ENCODE results near the gene XXYLT1.

Gene XXYLT1

GRCh38 chr3:195033531-195034091, 237.3 kb downstream of the XXYLT1 start:
- ChIA-PET POLR2A (no interaction called here), CTCF (no interaction called here)
- no peak for TF ChIP-seq ZNF384 (IDR thresholded peaks at IDR 0.05)
- TF ChIP-seq TARDBP (IDR thresholded peaks at IDR 0.05), result no peak
- no peak for TF ChIP-seq PKNOX1 (IDR thresholded peaks at IDR 0.05)
- no peak for TF ChIP-seq BHLHE40 (IDR thresholded peaks at IDR 0.05; ENCODE audit: borderline replicate concordance)
- no peak for TF ChIP-seq LEF1 (IDR thresholded peaks at IDR 0.05; ENCODE audit: borderline replicate concordance)
- no peak for TF ChIP-seq FOXK2 (IDR thresholded peaks at IDR 0.05)
- TF ChIP-seq ARNT (IDR thresholded peaks at IDR 0.05), result no peak
- no peak for TF ChIP-seq FOXM1 (IDR thresholded peaks at IDR 0.05; ENCODE audit: borderline replicate concordance)
- no peak for TF ChIP-seq SP1 (IDR thresholded peaks at IDR 0.05)
- no peak for TF ChIP-seq HDGF (IDR thresholded peaks at IDR 0.05; ENCODE audit: borderline replicate concordance)
- no peak for TF ChIP-seq FOXA1 (IDR thresholded peaks at IDR 0.05)
- TF ChIP-seq L3MBTL2 (conservative IDR thresholded peaks at IDR 0.05), result no peak
- TF ChIP-seq ELF4 (IDR thresholded peaks at IDR 0.05), result no peak
- no peak for TF ChIP-seq NFRKB (IDR thresholded peaks at IDR 0.05)
- no peak for TF ChIP-seq SUZ12 (IDR thresholded peaks at IDR 0.05)
- no peak for TF ChIP-seq CTBP1 (IDR thresholded peaks at IDR 0.05; ENCODE audit: borderline replicate concordance)
- no peak for DNase-seq (ENCODE audit: extremely low spot score)

DNA sequence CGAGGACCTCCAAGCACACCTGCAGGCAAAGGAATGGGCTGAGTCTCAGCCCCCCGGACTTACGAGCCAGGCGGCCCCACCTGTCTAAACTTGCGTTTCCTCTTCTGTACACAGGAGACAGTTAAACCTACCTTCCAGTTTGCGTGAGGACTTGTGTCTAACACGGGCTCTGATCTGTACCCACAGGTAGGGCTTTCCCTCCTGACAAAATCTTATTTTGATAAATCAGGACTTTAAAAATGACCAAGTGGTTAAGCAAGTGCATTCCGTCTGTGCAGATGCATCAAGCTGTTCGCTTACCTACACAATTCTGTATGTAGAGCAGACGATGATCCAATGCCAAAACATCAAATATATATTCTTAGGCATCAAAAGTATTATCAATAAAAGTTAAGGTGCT, 238.0 kb downstream of the XXYLT1 start:
- no peak for TF ChIP-seq BHLHE40 (IDR thresholded peaks at IDR 0.05; ENCODE audit: borderline replicate concordance)
- no peak for TF ChIP-seq L3MBTL2 (conservative IDR thresholded peaks at IDR 0.05)
- TF ChIP-seq LEF1 (IDR thresholded peaks at IDR 0.05; ENCODE audit: borderline replicate concordance), result no peak
- no peak for TF ChIP-seq CTBP1 (IDR thresholded peaks at IDR 0.05; ENCODE audit: borderline replicate concordance)
- TF ChIP-seq FOXM1 (IDR thresholded peaks at IDR 0.05; ENCODE audit: borderline replicate concordance), result no peak
- no peak for TF ChIP-seq FOXK2 (IDR thresholded peaks at IDR 0.05)
- no peak for TF ChIP-seq NFRKB (IDR thresholded peaks at IDR 0.05)
- no peak for TF ChIP-seq HDGF (IDR thresholded peaks at IDR 0.05; ENCODE audit: borderline replicate concordance)
- no peak for TF ChIP-seq PKNOX1 (IDR thresholded peaks at IDR 0.05)
- TF ChIP-seq ARNT (IDR thresholded peaks at IDR 0.05), result no peak
- no peak for TF ChIP-seq ZNF384 (IDR thresholded peaks at IDR 0.05)
- no peak for DNase-seq (ENCODE audit: extremely low spot score)
- ChIA-PET CTCF (interaction anchor here (0.6 kb wide), 1 partner anchor 1061 kb away, joined by 3 read pairs; no protein-coding TSS in a partner anchor), POLR2A (no interaction called here)

DNA sequence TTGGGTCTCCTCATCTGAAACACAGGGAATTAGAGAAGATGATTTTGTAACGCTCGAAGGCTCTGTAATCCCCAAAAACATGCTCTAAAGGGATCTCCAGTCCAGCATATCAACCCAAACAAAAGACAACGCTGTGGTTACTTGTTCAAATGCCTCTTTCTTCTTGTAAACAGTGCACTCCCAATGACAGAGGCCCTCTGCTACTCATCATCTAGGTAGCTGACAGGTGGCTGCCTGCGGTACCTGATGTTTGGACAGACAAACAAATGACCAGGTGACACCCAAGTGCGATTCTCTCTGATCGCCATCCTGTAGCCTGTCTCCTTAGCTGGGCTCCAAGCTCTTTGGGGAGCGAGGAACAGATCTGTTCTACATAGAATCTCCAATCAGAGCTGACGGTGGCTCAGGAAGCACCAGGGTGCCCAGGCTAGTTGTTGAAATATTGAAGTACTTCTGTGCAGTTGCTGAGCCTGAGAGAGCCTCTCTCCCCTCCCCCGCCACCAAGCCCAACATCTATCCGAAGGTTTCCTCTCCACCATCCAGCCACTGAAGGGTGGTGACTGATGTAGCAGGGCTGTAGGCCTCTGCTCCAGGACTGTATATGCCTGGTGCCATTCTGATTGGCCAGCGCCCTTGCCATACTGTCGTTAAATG, 238.7 kb downstream of the XXYLT1 start:
- DNase-seq (ENCODE audit: extremely low spot score), result no peak
- POLR2A ChIA-PET, result no interaction called here
- TF ChIP-seq ZNF384 (IDR thresholded peaks at IDR 0.05) (no peak), HDGF (IDR thresholded peaks at IDR 0.05; ENCODE audit: borderline replicate concordance) (no peak), TARDBP (IDR thresholded peaks at IDR 0.05) (no peak), LEF1 (IDR thresholded peaks at IDR 0.05; ENCODE audit: borderline replicate concordance) (no peak), SUZ12 (IDR thresholded peaks at IDR 0.05) (no peak), FOXA1 (IDR thresholded peaks at IDR 0.05) (no peak), FOXM1 (IDR thresholded peaks at IDR 0.05; ENCODE audit: borderline replicate concordance) (no peak)
- CTCF ChIA-PET, result interaction anchor here (0.6 kb wide), 1 partner anchor 1062 kb away, joined by 3 read pairs; no protein-coding TSS in a partner anchor

DNA sequence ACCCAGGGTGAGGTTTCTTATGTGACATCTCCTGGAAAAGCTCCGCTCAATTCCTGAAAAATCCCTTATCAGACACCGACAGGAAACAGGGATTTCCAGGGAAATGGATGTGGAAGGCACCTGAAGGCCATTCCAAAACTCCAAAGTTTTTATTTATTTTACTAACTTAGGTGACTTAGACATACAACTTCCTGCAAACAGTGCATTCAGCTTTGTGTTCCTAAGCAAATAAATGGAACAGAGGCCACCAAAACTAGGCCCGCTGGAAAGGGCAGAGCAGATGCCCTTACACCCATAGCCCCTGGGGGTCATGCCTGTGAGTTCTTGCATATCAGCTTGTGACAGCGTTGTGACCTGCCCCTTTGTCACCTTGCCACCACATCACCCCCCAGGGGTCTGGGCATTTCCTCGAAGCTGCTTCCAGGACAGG, 239.4 kb downstream of the XXYLT1 start:
- CTCF ChIA-PET, result no interaction called here
- TF ChIP-seq FOXM1 (IDR thresholded peaks at IDR 0.05; ENCODE audit: borderline replicate concordance) (no peak), BHLHE40 (IDR thresholded peaks at IDR 0.05; ENCODE audit: borderline replicate concordance) (no peak), ARNT (IDR thresholded peaks at IDR 0.05) (no peak), ZNF384 (IDR thresholded peaks at IDR 0.05) (no peak), LEF1 (IDR thresholded peaks at IDR 0.05; ENCODE audit: borderline replicate concordance) (no peak), CTBP1 (IDR thresholded peaks at IDR 0.05; ENCODE audit: borderline replicate concordance) (no peak), TARDBP (IDR thresholded peaks at IDR 0.05) (no peak), HDGF (IDR thresholded peaks at IDR 0.05; ENCODE audit: borderline replicate concordance) (no peak), SP1 (IDR thresholded peaks at IDR 0.05) (no peak), NFRKB (IDR thresholded peaks at IDR 0.05) (no peak), FOXK2 (IDR thresholded peaks at IDR 0.05) (no peak), PKNOX1 (IDR thresholded peaks at IDR 0.05) (no peak)
- no peak for DNase-seq (ENCODE audit: extremely low spot score)
- POLR2A ChIA-PET, result no interaction called here

- POLR2A ChIA-PET, result no interaction called here
- DNase-seq (ENCODE audit: extremely low spot score), result no peak
- TF ChIP-seq TARDBP (IDR thresholded peaks at IDR 0.05) (no peak), CTBP1 (IDR thresholded peaks at IDR 0.05; ENCODE audit: borderline replicate concordance) (no peak), FOXA1 (IDR thresholded peaks at IDR 0.05) (no peak), ZNF384 (IDR thresholded peaks at IDR 0.05) (no peak), SP1 (IDR thresholded peaks at IDR 0.05) (no peak), ELF4 (IDR thresholded peaks at IDR 0.05) (no peak), SUZ12 (IDR thresholded peaks at IDR 0.05) (no peak), HDGF (IDR thresholded peaks at IDR 0.05; ENCODE audit: borderline replicate concordance) (no peak), NFRKB (IDR thresholded peaks at IDR 0.05) (no peak), L3MBTL2 (conservative IDR thresholded peaks at IDR 0.05) (no peak), FOXK2 (IDR thresholded peaks at IDR 0.05) (no peak), ARNT (IDR thresholded peaks at IDR 0.05) (no peak), LEF1 (IDR thresholded peaks at IDR 0.05; ENCODE audit: borderline replicate concordance) (no peak), BHLHE40 (IDR thresholded peaks at IDR 0.05; ENCODE audit: borderline replicate concordance) (no peak), FOXM1 (IDR thresholded peaks at IDR 0.05; ENCODE audit: borderline replicate concordance) (no peak), PKNOX1 (IDR thresholded peaks at IDR 0.05) (no peak)
- CTCF ChIA-PET, result no interaction called here
Measured at GRCh38 chr3:195030791-195031321, 240.1 kb downstream of the XXYLT1 start.

Measured in HEK293T (cell line).